OCI-LY7 (cell line): ENCODE results near the gene NUP133.
"Not testable (repeated sequence)": the region's sequence is repeated elsewhere in the genome, so short reads cannot be mapped to it uniquely, and the experiment has no call there.

Experiments
- CTCF ChIP-seq: fragments of 200-600 bp; sonication (generic); conservative IDR thresholded peaks from 2 replicates; pipeline ENCODE4 v1.5.1; 2014; ENCODE audit warnings: mild to moderate bottlenecking, antibody characterized with exemption, low read length, moderate library complexity, mixed read lengths
- EZH2phosphoT487 ChIP-seq: fragments of 200-600 bp; sonication (generic); IDR thresholded peaks from 2 replicates; pipeline ENCODE4 v1.6.1; 2018; ENCODE audit warnings: low read depth, borderline replicate concordance, mild to moderate bottlenecking, mixed run types, antibody characterized with exemption, low read length, moderate library complexity, mixed read lengths

- TF ChIP-seq CTCF, EZH2phosphoT487: not testable (repeated sequence)
Measured at GRCh38 chr1:229511201-229511600, 3.1 kb upstream of the NUP133 start.
